Measurements from ENCODE around the gene KRTAP9-6.
"Not testable (repeated sequence)": the region's sequence is repeated elsewhere in the genome, so short reads cannot be mapped to it uniquely, and the experiment has no call there.

- TF ChIP-seq EZH2phosphoT487 (IDR thresholded peaks at IDR 0.05; ENCODE audit: borderline replicate concordance, low read depth); CTCF (IDR thresholded peaks at IDR 0.05); EP300 (IDR thresholded peaks at IDR 0.05; ENCODE audit: borderline replicate concordance in 1 of 2, low read depth in 1 of 2, low read length in 1 of 2); MAX (IDR thresholded peaks at IDR 0.05; ENCODE audit: low read depth); SMC3 (IDR thresholded peaks at IDR 0.05; ENCODE audit: low read depth, low read length); REST (IDR thresholded peaks at IDR 0.05; ENCODE audit: low read depth, low read length): not testable (repeated sequence)
Measured at GRCh38 chr17:41237949-41238437, 27.2 kb upstream of the KRTAP9-6 start, which contains the start of gene KRTAP9-8.

Measured in SK-N-SH (cell line).